H54 (cell line): ENCODE data around the gene RGS3.
A peak's percentile ranks its signal among the peaks of the same experiment; 100 is the strongest.

Experiments used
- DNase-seq: peaks from one replicate; pipeline ENCODE4 v3.0.0; 2011; ENCODE audit warnings: low spot score, mixed read lengths; ENCODE audit not compliant: insufficient read length
- FAIRE-seq: peaks from 3 replicates; lab custom pipeline; 2011; peaks lifted over from hg19 to GRCh38; lab: Jason Lieb, UNC
- POLR2A ChIP-seq: IDR thresholded peaks from 2 replicates; pipeline ENCODE4 v1.6.1; 2011; ENCODE audit warnings: low read depth, mild to moderate bottlenecking, low read length

The RGS3 gene

GRCh38 chr9:113569472-113570060, 106.0 kb downstream of the RGS3 start:
- no peak for FAIRE-seq
- DNase-seq: no peak
- no peak for TF ChIP-seq POLR2A

- no peak for FAIRE-seq
- no peak for DNase-seq
- no peak for TF ChIP-seq POLR2A
These were observed 106.6 kb downstream of the RGS3 start for GRCh38 chr9:113570106-113570505.

GRCh38 chr9:113570749-113571711, 107.5 kb downstream of the RGS3 start:
- no peak for TF ChIP-seq POLR2A
- FAIRE-seq: no peak
- no peak for DNase-seq

- no peak for TF ChIP-seq POLR2A
These were observed 108.7 kb downstream of the RGS3 start for GRCh38 chr9:113572076-113572861.

GRCh38 chr9:113573046-113573958, 109.8 kb downstream of the RGS3 start:
- FAIRE-seq: no peak
- TF ChIP-seq POLR2A: no peak
- no peak for DNase-seq

More at GRCh38 chr9:113572076-113572861, 108.7 kb downstream of the RGS3 start:
- no peak for DNase-seq
- no peak for FAIRE-seq

- no peak for DNase-seq
- no peak for FAIRE-seq
- no peak for TF ChIP-seq POLR2A
These were observed 110.4 kb downstream of the RGS3 start for GRCh38 chr9:113573959-113574352.

- FAIRE-seq: no peak
- no peak for DNase-seq
- TF ChIP-seq POLR2A: no peak
These were observed 111.1 kb downstream of the RGS3 start for GRCh38 chr9:113574441-113575262.

- no peak for TF ChIP-seq POLR2A
- FAIRE-seq (peak; percentile 41), DNase-seq (no peak)
These were observed 114.2 kb downstream of the RGS3 start for GRCh38 chr9:113577525-113578261.

- FAIRE-seq (no peak), DNase-seq (no peak)
- no peak for TF ChIP-seq POLR2A
These were observed 114.8 kb downstream of the RGS3 start for GRCh38 chr9:113578279-113578865.

- TF ChIP-seq POLR2A: no peak
- DNase-seq (peak; percentile 96), FAIRE-seq (peak; percentile 98)
These were observed 115.4 kb downstream of the RGS3 start for GRCh38 chr9:113578882-113579282.
